Measurements from ENCODE around the gene RFPL4AL1.
"Not testable (repeated sequence)": the region's sequence is repeated elsewhere in the genome, so short reads cannot be mapped to it uniquely, and the experiment has no call there.

RFPL4AL1 gene

GRCh38 chr19:55766466-55766865 lies 2.5 kb upstream of the RFPL4AL1 start:
- no peak overlapping the region for H3K4me3 ChIP-seq (ENCODE audit: low read length)
- DNase-seq (ENCODE audit: low read depth), result no peak
- TF ChIP-seq CTCF (conservative IDR thresholded peaks at IDR 0.05; ENCODE audit: low read length), result no peak

- not testable (repeated sequence) for H3K4me3 ChIP-seq (ENCODE audit: low read length); DNase-seq (ENCODE audit: low read depth)
Observed at GRCh38 chr19:55769632-55770031, 714 bp downstream of the RFPL4AL1 start.

DNA sequence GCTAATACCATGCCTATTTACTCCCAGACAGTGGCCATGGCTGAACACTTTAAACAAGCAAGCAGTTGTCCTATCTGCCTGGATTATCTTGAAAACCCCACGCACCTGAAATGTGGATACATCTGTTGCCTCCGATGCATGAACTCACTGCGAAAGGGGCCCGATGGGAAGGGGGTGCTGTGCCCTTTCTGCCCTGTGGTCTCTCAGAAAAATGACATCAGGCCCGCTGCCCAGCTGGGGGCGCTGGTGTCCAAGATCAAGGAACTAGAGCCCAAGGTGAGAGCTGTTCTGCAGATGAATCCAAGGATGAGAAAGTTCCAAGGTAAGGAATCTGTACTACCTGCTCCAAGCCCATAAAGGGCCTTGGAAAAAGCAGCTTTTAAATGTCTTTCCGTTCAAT lies 8.6 kb downstream of the RFPL4AL1 start:
- TF ChIP-seq CTCF (conservative IDR thresholded peaks at IDR 0.05; ENCODE audit: low read length), result no peak
- DNase-seq (ENCODE audit: low read depth), result no peak
- no peak overlapping the region for H3K4me3 ChIP-seq (ENCODE audit: low read length)

- no peak for TF ChIP-seq CTCF (conservative IDR thresholded peaks at IDR 0.05; ENCODE audit: low read length)
- no peak overlapping the region for H3K4me3 ChIP-seq (ENCODE audit: low read length)
- DNase-seq (ENCODE audit: low read depth), result no peak
Observed at GRCh38 chr19:55778331-55778730, 9.4 kb downstream of the RFPL4AL1 start.

DNA sequence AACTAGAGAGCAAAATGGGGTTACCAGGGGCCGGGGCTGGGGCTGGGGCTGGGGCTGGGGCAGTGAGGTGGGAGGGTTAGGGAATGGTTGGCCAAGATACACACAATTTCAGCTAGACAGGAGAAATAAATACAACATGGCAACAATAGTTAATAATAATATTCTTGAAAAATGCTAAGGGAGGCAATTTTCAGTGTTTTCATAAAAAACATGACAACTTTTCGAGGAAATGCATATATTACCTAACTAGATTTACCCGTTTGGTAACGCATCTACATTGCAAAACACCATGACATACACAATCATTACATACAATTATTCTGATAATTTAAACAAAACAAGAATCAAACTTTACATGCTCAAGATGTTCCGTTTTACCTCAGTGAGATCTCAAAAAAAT lies 12.2 kb downstream of the RFPL4AL1 start:
- no peak overlapping the region for H3K4me3 ChIP-seq (ENCODE audit: low read length)
- DNase-seq (ENCODE audit: low read depth), result no peak
- no peak for TF ChIP-seq CTCF (conservative IDR thresholded peaks at IDR 0.05; ENCODE audit: low read length)

GRCh38 chr19:55795021-55795420 lies 26.1 kb downstream of the RFPL4AL1 start:
- no peak for DNase-seq (ENCODE audit: low read depth)
- TF ChIP-seq CTCF (conservative IDR thresholded peaks at IDR 0.05; ENCODE audit: low read length), result no peak
- no peak overlapping the region for H3K4me3 ChIP-seq (ENCODE audit: low read length)

- DNase-seq (ENCODE audit: low read depth), result no peak
- no peak for TF ChIP-seq CTCF (conservative IDR thresholded peaks at IDR 0.05; ENCODE audit: low read length)
- H3K4me3 ChIP-seq (ENCODE audit: low read length), result no peak overlapping the region
Observed at GRCh38 chr19:55801416-55801815, 32.5 kb downstream of the RFPL4AL1 start.

DNA sequence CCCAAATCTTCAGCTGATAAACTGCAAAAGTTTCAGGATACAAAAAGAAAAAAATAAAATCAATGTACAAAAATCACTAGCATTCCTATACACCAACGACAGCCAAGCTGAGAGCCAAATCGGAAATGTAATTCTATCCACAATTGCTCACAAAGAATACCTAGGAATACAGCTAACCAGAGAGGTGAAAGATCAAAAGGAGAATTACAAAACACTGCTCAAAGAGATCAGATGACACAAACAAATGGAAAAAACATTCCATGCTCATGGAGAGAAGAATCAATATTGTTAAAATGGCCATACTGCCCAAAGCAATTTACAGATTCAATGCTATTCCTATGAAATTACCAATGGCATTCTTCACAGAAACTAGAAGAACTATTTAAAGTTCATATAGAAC lies 33.4 kb downstream of the RFPL4AL1 start:
- DNase-seq (ENCODE audit: low read depth), result no peak
- no peak for TF ChIP-seq CTCF (conservative IDR thresholded peaks at IDR 0.05; ENCODE audit: low read length)
- H3K4me3 ChIP-seq (ENCODE audit: low read length), result no peak overlapping the region
